Mucosa of rectum (tissue), 2 donors: Measurements from ENCODE around the gene TCEA2.

ENCODE experiments used
- H3K27ac ChIP-seq, 2 donors: one replicate each; pipeline ENCODE4 v1.7.0; 2013; ENCODE audit warnings: inconsistent platforms in 2 of 2, low read depth in 2 of 2, low read length in 2 of 2
- H3K27me3 ChIP-seq, 2 donors: one replicate each; pipeline ENCODE4 v1.7.0; 2013; ENCODE audit warnings: low read length in 2 of 2; ENCODE audit not compliant: control insufficient read depth in 2 of 2, insufficient read depth in 2 of 2
- H3K36me3 ChIP-seq, 2 donors: one replicate each; pipeline ENCODE4 v1.7.0; 2013; ENCODE audit warnings: low read length in 2 of 2; ENCODE audit not compliant: control insufficient read depth in 2 of 2, insufficient read depth in 2 of 2
- H3K4me1 ChIP-seq, 2 donors: one replicate each; pipeline ENCODE4 v1.7.0; 2013; ENCODE audit warnings: low read length in 2 of 2, mild to moderate bottlenecking in 1 of 2; ENCODE audit not compliant: control insufficient read depth in 2 of 2, insufficient read depth in 2 of 2
- H3K4me3 ChIP-seq, 2 donors: one replicate each; pipeline ENCODE4 v1.7.0; 2013; ENCODE audit warnings: low read length in 2 of 2
- H3K9ac ChIP-seq, 2 donors: one replicate each; pipeline ENCODE4 v1.7.0; 2013; ENCODE audit warnings: low read length in 2 of 2, low read depth in 1 of 2, mild to moderate bottlenecking in 1 of 2
- H3K9me3 ChIP-seq, 2 donors: one replicate each; pipeline ENCODE4 v1.7.0; 2013; ENCODE audit warnings: low read length in 2 of 2; ENCODE audit not compliant: control insufficient read depth in 2 of 2
- donor health status: healthy.
- donor health status: Normal muscosa, but diverticular disease.

The TCEA2 gene

DNA sequence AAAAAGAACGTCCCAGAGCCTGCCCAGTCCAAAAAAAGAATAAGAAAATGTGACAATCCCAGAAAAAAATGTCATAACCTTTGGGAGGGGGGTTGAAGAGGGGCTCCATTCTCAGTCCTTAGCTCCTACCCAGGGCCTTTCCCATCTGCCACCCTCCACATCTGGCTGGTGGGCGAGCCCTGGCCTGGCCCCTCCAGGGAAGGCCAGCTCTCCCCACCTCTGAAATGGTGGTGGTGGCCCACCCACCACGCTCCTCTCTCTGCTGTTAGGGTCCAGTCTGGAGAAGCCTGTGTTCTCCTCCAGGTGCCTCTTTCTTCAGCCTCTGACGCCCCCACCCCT is 15.9 kb downstream of the TCEA2 start:
- H3K9ac ChIP-seq = peak overlapping the region; percentile 6 to 56
- peaks cover 8 to 12% of the 10 kb centered on the region in 2 donors for H3K27me3 ChIP-seq
- H3K36me3 ChIP-seq = peaks cover 2 to 3% of the 10 kb centered on the region in 2 donors
- H3K4me3 ChIP-seq = peak overlapping the region; percentile 64 to 70
- H3K9me3 ChIP-seq = no peaks in the 10 kb centered on the region
- H3K27ac ChIP-seq = peak overlapping the region; percentile 16 to 79
- H3K4me1 ChIP-seq = peaks cover 19 to 20% of the 10 kb centered on the region in 2 donors

DNA sequence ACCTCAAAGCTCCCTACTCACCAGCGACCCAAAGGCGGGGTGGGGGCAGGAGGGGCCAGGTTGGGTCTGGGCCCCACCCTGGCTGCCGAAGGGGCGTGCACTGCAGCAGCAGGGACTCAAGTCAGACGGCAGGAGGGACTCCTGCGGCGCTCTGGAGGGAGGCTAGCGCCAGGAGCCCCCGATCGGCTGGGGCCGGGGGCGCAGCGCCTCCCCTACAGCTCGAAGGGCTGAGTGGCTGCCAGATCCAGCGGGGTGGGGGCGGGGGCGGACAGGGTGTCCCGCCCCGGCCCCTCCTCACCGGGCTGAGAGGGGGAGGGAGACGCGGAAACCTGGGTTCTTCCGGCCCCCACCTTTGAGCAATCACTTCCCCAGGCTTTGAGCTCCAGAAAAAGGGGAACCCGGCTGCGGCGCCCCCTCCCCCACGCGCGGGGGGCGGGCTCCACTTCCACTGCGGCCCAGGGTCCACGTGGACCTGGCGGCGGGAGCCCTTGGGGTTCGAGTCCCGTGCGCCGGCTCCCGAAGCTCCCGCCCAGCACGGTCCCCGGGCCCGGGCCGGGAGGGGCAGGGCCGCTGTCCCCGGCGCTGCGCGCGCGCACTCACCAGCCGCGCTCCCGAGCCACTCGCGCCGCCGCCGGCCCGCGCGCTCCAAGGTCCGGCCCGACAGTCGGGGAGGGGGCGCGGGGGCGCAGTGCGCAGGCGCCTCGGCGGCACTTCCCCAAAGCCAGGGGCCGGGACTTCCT is 16.4 kb downstream of the TCEA2 start, which contains the start of gene RGS19:
Gene RGS19 (minus strand): TSS at position 246 of the 740 bp plus-strand sequence. CDS start 2,632 bp downstream, outside the sequence.
- Histone ChIP-seq H3K9me3 (no peaks in the 10 kb centered on the region), H3K4me1 (peaks cover 20 to 21% of the 10 kb centered on the region in 2 donors), H3K27ac (peak within 1 kb of the TSS; percentile 63 to 79), H3K27me3 (peaks cover 13 to 15% of the 10 kb centered on the region in 2 donors), H3K4me3 (peak within 1 kb of the TSS; percentile 64 to 70), H3K36me3 (no peaks in the 10 kb centered on the region), H3K9ac (peak within 1 kb of the TSS; percentile 56 to 59)

DNA sequence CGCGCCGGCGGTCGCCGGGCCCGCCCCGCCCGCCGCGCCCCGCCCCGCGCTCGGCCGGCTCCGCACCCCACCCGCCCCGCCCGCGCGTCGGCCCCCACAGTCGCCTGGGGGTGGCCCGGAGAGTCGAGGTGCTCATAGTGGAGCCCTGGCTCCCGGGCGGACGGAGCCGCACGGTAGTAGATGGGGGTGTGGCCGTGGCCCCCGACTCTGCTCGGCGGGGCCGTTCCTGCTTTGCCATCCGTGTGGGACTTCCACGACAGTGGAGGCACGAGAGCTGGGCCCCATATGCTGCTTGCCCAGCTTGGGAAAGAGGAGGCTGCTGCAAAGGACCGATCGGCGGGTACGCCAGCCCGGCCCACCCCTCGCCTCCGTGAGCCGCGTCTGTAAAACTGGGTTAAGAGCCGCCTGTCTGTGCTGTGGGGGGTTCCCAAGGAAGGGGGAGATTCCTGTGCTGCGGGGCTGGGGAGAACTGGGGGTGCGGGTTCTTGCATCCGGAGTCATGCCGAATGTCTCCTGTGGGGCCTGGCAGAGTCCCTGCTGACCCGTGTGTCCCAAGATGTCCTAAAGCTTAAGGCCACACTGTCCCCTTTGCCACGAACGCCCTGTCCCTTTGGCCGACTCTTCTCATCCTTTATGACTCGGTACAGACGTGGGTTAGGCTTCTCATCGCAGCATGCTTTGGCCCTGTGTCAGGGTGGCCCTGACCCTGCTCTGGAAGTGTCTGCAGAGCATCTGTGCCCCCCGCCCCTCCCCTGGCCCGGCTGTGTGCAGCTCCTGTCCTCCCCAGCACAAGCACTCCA is 17.2 kb downstream of the TCEA2 start, which contains the start of gene OPRL1:
Gene OPRL1 (plus strand): TSS at position 70 of the 800 bp plus-strand sequence. CDS start 12,639 bp downstream, outside the sequence.
- peak within 1 kb of the TSS; percentile 56 to 59 for H3K9ac ChIP-seq
- H3K4me1 ChIP-seq = peaks cover 20 to 21% of the 10 kb centered on the region in 2 donors
- no peaks in the 10 kb centered on the region for H3K36me3 ChIP-seq
- no peaks in the 10 kb centered on the region for H3K9me3 ChIP-seq
- H3K4me3 ChIP-seq = peak within 1 kb of the TSS; percentile 64 to 70
- peak within 1 kb of the TSS; percentile 63 to 79 for H3K27ac ChIP-seq
- peaks cover 15 to 23% of the 10 kb centered on the region in 2 donors for H3K27me3 ChIP-seq

DNA sequence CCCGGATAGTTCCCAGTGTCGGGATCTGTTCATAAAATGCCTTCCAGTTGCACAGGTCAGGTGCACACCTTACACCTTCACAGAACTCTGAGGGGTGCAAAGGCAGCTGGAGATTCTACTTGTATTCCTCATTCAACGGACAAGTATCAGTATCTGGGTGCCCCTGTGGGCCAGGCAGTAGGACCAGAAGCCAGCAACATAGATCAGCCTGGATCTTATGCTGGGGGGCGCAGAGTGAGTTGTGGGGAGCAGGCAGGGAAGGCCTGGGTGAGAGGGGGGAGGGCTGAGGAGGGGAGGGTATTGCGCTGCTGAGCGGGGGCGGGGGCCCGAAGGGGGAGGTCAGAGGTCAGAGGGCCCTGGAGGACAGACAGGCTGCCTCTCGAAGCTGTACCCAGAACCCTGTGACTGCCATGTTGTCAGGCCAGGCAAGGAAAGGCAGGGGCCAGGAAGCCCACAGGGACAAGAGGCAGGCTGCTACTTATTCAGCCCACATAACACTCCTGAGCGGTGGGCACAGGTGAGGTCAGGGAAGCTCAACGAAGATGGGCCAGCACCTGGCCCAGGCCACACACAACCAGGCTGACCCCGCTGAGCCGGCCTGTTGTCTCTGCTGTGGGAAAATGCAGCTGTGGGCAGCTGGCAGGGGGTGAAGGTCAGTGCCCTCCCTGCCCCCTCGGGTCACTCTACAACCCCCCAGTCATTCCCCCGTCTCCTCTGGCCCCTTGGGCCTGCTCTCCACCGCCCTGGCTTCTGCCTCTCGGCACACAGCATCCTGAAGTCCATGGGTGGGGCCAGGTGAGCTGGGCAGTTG is 18.0 kb downstream of the TCEA2 start:
- Histone ChIP-seq H3K36me3 (no peaks in the 10 kb centered on the region), H3K4me1 (peaks cover 20 to 21% of the 10 kb centered on the region in 2 donors), H3K27me3 (peaks cover 18 to 29% of the 10 kb centered on the region in 2 donors), H3K9me3 (no peaks in the 10 kb centered on the region), H3K27ac (peak overlapping the region in 1 of 2 donors; percentile 71), H3K4me3 (peak overlapping the region in 1 of 2 donors; percentile 54), H3K9ac (no peak overlapping the region)

DNA sequence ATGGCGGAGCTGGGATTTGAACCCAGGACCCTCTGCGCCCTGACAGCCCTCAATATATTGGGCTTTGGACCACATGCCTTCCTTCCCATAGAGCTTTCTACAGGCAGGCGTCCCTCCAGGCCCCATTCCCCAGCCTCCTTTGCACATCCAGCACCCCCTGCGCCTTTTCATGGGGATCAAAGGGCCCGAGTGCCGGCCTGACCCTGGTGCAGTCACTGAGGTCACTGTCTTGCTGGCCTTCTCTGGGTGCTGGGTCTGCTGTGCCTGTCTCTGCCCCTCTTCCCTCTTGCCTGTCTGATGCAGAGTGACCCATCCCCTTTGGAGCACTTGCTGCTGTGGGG is 18.6 kb downstream of the TCEA2 start:
- no peaks in the 10 kb centered on the region for H3K36me3 ChIP-seq
- no peak overlapping the region for H3K9ac ChIP-seq
- no peaks in the 10 kb centered on the region for H3K9me3 ChIP-seq
- H3K4me1 ChIP-seq = peaks cover 20 to 21% of the 10 kb centered on the region in 2 donors
- H3K4me3 ChIP-seq = no peak overlapping the region
- H3K27me3 ChIP-seq = peaks cover 20 to 30% of the 10 kb centered on the region in 2 donors
- H3K27ac ChIP-seq = no peak overlapping the region

DNA sequence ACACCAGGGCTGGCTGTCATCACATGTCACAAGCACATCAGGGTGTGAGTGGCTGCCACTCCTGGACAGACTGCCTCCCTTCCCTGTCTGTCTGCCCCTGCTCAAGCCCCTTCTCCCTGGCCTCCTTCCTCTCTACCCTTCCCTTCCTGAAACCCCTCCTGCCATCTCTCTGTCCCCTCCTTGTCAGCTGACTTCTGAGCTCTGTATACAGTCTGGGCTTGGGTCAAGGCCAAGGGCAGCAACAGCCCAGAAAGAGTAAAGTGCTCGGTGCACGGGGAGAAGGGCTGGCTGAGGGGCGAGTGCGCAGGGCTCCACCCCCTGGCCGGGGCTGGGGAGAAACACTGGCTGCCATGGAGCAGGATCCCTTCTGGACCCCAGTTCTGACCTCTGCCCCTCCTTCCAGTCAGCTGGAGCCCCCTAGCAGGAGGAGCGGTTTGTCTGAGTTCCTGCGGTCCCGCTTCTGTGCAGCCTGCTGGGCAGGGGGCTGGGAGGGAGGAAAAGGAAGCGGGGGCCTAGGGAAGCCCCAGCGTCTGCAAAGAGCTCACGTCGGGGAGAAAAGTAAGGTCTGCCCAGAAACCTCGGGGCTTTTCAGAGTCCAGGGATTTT is 19.2 kb downstream of the TCEA2 start:
- Histone ChIP-seq H3K36me3 (no peaks in the 10 kb centered on the region), H3K4me1 (peaks cover 20% of the 10 kb centered on the region in 2 donors), H3K27me3 (peaks cover 22 to 30% of the 10 kb centered on the region in 2 donors), H3K4me3 (no peak overlapping the region), H3K27ac (no peak overlapping the region), H3K9ac (no peak overlapping the region), H3K9me3 (no peaks in the 10 kb centered on the region)

DNA sequence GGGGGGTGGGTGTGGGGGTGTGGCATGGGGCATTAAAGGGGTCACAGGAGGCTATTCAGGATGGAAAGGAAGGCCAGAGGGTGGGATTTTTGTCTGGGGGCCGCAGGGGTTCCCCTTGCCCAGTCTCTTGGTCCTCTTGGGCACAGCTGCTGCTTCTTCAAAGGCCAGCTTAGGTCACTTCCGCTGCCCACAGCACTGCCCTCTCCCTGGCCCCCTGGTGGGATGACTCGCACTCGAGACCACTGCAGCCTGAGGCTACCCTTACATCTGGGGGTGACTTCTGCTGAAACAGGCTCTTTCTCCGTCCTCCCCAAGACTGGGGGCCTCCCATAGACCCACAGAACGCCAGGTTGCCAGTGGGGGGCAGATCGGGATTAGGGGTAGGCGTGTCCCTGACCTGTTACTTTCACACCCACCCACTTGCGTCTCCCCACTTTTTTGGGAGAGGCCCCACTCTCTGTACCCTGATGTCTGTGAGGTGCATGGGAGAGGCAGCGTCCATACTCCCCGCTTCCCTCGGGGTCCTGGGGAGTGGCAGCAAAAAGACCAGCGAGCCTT is 19.9 kb downstream of the TCEA2 start:
- Histone ChIP-seq H3K27ac (no peak overlapping the region), H3K36me3 (no peaks in the 10 kb centered on the region), H3K9ac (no peak overlapping the region), H3K27me3 (peaks cover 22 to 30% of the 10 kb centered on the region in 2 donors), H3K4me3 (no peak overlapping the region), H3K9me3 (no peaks in the 10 kb centered on the region), H3K4me1 (peaks cover 18 to 20% of the 10 kb centered on the region in 2 donors)

DNA sequence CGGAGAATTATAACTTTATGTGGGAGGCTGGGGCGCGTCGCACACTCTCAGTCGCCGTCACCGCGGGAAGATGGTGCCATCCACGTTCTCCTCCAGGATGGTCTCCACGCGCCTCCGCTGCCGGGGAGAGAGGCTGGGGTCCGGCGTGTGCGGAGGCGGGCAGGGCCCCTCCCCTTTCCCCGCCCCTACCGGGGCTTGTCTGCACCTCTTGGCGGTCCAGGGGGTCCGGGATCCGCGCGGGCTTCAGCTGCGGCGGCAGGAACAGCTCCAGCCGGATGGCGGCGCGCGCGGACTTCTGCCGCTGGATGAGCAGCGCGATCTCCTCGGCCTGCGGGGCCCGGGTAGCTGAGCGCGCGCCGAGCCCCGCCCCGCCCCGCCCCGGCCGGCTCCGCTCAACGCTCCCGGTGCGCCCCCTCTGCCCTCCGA is 20.4 kb downstream of the TCEA2 start:
- peaks cover 16% of the 10 kb centered on the region in 2 donors for H3K4me1 ChIP-seq
- no peaks in the 10 kb centered on the region for H3K9me3 ChIP-seq
- H3K27ac ChIP-seq = no peak overlapping the region
- H3K4me3 ChIP-seq = peak overlapping the region; percentile 27 to 31
- no peak overlapping the region for H3K9ac ChIP-seq
- no peaks in the 10 kb centered on the region for H3K36me3 ChIP-seq
- peaks cover 22 to 30% of the 10 kb centered on the region in 2 donors for H3K27me3 ChIP-seq
